Measurements from ENCODE around the gene MELTF.

MELTF gene

DNA sequence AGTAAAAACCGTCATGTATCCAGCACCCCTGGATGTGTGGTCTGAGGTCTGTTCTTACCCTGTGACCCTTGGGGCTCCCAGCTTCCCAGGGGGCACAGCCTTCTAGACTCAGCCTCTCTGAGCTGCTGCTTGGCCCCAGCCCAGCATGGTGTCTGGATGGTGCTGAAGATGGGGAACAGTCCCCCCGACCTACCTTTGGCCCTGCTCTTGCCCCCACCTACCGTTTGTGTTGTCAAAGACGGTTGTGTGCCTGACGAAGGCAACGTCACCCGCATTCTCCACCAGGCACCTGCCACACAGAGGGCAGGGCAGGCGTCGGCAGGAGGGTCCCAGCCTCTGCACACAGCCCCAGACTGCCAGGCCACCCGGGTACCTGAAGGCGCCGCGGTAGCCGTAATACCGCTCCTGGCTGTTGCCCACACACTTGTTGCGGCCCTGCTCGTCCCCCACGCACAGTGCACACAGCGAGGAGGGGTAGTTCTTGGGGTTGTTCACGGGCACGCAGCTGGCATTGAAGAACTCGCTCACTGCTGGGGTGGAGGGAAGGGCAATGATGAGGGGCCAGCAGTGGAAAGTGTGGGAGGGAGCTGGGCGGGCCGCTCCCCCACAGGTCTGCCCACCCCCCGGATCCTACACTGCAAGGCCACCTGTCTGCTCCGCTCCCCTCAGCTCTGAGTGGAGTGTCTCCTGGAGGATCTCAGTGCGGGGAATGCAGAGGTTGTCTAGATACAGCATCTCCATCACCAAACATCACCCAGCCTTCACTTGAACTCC lies 21.0 kb downstream of the MELTF start:
- no peak for DNase-seq

DNA sequence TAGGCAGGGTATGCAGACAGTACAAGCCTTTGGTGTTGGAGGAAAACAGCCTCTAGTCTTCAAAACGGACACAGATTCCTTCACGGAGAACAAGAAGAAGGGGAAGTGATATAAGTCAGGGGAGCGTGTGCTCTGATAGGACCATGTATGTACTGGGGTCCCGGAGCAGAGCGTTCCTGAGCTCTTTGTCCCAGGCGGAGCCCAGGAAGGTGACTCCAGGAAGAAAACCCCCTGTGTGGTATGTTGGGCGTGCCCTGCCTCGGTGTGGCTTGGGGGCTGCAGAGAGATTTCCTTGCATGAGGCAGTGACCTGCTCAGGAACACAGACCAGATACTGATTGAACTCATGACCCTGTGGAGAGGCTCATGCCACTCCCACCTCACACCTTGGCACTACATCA lies 21.7 kb downstream of the MELTF start:
- no peak for DNase-seq

DNA sequence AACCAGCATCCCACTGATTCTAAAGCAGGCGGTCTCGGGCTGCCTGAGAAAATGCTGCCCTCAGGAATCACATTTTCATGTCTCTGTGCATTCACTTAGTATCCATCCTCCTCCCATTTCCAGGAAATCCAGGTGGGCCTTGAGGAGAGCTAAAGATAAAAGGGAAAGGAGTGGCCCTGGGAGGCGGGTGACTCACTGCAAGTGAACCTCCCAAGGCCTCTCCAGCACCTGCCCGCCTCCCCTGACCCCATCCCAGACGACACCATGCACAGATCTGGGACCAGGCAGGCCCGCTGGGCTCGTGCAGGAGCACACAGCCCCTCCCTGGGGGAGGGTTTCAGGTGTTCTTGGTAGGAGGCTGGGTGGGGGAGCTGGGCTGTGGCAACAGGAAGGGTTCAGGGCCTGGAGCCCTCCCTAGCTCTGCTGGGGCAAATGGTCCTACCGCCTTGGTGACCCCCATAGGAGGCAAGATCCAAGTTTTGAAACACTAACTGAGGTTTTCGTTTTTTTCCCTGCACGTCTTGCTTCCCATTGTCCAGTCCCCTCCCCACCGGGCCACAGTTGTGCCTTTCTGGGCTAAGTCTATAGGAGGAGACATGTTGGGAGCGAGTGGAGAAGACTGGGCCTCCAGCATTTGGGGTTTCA lies 22.2 kb downstream of the MELTF start:
- no peak for DNase-seq

DNA sequence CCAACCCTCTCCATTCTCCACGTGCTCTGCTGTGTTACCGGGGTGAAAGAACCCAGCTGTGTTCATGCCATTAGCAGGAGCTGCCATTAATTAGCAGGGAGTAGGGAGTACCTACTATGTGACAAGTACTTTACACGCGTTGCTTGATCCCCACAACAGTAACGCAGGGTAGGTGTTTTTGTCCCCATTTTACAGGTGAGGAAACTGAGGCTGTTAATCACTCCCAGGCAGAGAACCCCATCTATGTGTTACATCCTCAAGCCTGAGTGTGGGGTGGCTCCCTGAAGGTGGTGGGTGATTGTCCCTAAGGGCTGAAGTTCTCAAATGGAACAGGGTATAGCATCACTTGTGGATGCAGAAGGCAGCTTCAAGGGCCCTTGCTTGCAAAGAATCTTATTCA lies 22.8 kb downstream of the MELTF start:
- no peak for DNase-seq

DNA sequence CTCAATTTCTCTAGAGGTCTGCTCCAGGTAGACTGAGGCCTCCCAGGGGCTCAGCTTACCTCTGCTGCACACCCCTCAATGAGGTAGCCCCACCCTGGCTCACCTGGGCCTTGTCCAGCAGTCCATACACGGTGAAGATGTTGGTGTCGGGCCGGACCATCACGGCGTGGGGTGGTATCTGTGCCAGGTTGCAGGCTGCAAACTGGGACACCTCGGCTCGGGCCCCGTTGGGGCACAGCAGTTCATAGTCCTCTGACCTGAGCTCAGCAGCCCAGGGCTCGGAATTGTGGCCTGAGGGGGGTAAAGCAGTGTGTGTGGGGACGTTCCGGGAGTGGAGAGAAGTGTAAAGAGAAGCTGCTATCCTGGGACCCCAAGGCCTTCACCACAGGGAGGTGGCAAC lies 23.2 kb downstream of the MELTF start:
- no peak for DNase-seq

DNA sequence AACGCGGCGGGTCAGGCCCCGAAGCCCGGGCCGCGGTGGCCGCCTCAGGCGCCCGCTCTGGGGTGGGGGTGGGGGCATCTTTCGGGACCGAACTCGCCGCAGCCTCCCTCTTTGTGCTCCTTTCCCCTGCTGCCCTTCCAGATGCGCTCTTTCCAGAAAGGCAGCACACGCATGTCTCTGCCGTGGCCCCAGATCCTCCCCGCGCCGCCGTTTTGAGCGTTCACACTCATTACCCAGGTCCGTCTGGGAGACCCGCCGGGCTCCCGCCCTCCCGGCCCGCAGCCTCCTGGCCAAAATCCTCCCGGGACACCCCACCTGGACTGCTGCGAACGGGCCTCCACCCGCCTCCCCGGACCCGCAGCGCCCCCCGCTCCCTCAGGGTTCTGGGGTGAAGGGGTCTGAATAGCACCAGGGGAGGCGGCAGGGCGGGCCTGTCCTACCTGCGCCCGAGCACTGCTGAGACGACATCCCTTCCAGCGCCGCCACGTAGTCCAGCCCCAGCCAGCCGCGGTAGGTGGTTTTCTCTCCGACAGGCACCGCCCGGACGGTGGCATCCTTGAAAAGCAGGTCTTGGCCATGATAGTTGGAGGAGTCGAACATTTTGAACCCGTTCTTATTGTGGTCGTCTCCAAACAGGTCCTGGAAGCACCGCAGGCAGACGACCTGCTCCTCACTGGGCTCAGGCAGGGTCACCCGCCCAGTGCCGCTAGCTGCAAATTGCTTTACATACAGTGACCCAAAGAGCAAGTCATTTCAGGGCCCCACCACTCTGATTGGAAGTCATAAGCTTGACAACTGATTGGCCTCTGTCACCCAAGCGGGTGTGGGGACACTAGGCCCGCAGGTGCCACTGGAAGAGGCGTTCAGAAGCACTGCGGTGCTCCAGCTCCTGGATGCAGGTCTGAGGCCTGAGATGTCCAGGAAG lies 25.9 kb downstream of the MELTF start:
- DNase-seq: no peak

DNA sequence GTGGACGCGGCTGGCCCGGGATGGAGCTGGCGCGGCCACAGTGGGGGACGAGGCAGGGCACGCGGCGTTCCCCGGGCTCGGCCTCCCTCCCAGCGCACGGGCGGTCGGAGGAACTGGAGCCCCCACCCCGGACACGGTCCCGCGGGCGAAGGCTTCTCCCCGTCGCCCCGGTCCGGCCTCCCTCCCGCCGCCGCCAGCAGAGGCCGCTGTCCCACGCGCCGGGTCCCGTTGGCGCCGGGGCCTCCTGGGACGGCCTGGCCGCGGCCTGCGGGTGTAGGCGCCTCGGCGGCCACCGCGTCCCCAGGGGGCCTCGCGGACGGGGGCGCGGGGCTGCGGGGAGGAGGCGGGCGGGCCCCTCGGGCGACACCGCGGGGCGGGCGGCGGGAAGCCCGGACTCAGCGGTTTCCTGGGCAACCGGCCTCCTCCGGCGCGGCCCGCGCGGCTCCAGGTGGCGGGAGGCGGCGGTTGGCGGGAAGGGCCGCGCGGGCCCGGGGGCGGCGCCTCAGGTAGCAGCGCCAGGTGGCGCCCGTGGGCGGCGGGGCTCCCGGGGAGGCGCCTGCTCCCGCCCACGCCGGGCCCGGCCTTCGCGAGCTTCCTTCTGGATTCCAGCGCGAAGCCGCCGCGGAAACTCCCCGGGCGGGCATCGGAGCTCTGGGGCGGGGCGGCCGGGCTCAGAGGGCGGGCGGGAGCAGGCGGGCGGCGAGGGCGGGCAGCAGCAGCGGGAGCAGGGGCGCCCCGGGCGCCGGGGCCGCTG lies 26.7 kb downstream of the MELTF start:
- peak; percentile 66 for DNase-seq

DNA sequence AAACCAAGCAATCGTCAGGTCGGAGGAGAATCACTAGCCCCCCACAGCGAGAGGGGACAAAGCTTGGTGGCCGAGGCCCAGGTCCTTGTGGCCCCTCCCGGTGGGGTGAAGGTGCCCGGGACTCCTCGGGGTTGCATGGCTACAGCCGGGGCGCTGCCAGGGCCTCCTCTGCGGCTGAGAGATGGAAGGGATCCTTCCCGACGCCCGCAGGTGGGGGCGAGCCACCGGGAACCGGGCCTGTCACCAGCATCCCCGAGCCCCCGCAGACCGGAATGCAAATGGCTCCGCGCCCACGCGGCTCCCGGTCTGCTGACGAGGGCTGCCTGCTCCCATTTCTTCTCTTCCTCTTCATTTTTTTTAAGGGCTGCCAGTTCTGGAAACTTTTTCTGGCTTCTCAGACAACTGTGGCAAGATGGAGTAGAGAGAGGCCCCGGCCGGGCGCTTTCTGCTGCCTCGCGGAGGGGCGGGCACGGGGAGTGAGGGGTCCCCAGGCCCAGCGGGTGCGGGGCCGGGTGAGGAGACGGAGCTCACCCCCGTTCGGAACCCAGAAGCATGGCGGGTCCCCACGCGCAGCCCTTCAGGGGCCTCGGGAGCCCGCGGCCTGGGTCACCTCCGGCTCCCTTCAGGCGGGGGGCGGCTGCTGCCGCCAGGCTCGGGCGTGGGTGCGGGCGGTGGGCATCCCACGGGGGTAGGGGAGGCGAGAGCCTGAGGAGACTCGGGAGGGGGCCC lies 27.5 kb downstream of the MELTF start:
- DNase-seq: no peak

DNA sequence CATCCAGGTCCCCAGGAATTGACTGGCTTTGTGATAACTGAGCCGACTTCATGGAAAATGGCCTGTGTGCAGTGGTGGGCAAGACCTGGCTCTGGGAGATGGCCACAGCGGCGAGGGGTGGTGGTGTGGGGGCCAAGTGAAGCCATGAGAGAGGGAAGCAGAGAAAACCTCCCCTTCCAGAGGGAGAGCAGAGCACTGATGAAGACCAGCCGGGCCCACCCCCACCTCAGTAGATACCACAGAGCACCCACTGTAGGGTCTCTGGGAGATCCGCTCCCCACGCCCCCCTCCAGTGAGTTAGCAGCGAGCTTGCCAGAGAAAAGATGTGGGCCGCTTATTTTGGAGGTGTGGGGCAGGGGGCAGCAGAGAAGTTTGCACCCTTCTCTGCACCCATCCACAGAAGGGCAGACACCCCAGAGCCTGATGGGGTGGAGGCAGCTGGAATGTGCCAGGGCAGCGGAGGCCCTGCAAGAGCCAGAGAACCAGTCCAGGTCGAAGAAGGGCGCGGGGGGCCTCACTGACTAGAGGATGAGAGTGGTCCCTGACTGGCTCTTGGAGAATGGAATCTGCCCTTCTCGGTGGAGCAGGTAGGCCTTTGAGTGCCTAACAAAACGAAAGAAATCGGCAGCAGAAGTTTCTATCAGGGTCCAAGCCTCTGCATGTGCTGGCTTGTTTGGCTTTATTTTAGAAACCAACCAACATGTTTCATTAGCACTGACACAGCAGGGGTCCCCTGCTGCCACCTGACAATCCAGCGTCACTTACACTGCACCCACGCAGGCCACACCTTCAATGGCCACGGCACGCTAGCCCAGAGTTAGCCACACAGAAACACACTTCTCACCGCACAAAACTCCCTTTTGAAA lies 28.3 kb downstream of the MELTF start:
- DNase-seq: no peak

DNA sequence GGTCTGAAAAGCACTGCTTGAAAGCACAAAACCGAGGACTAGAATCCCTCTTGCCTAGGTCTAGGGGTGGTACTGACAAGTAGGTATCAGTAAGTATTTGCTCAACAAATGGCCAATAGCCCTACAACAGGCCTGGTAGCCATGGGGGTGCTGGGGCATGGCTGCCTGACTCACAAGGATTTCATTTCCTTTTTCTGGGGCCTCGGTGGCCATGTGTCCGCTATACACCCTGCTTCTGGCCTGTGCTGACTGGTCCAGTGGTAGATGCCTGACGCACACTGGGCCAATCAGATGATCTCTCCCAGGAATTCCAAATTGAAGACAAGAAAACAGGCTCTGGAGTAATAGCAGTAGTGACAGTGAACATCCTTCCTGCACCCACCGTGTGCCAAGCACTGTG lies 29.4 kb downstream of the MELTF start:
- no peak for DNase-seq

DNA sequence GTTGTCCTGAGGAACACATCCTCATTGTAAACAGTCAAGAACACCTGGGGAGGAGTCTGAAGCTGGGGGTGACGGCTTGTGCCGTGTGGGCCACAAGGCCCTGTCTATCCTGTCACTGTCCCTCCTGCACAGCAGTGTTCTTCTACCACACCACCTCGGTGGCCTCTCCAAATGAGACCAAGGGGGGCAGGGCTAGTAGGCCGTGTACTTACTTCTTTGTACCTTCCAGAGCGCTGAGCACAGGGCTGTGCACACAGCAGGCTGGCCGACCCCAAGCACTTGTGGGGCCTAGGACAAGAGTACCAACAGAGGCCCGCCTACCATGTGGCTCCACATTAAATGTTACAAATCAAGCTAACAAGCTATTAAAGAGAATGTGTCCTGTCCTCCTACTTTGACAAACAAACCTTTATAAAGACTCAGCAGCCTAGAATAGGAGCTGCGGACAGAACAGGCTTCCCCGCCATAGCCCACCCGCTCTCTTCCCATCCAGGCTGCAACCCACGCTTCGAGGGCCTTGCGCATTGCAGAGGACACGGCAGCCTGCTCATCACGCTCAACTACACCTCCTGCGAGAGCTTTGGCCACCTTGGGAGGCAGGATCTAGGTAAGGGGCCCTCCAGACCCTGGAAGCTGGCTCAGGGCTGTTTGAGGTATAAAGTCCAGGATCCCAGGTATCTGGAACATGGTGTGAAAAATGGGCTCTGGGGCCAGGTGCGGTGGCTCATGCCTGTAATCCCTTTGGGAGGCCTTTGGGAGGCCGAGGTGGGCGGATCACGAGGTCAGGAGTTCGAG lies 30.5 kb downstream of the MELTF start:
- DNase-seq: no peak

DNA sequence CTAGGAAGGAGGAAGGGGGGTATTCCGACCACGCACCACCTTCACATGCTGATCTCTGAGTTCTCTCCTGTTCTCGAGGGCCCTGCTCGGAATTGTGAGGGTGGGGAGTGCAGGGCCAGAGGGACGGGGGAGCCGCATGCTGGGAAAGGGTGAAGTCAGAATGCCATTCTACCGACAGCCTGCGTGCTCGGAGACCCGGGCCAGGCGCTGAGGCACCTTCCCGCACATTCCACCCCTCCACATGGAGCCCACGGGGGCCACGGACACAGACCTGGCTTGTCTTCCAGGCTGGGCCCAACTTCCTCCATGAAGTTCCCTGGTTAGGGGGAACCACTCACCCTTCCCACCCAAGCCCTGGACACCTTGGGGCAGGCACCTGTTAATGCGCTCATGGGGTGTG lies 32.3 kb downstream of the MELTF start:
- DNase-seq: no peak

DNA sequence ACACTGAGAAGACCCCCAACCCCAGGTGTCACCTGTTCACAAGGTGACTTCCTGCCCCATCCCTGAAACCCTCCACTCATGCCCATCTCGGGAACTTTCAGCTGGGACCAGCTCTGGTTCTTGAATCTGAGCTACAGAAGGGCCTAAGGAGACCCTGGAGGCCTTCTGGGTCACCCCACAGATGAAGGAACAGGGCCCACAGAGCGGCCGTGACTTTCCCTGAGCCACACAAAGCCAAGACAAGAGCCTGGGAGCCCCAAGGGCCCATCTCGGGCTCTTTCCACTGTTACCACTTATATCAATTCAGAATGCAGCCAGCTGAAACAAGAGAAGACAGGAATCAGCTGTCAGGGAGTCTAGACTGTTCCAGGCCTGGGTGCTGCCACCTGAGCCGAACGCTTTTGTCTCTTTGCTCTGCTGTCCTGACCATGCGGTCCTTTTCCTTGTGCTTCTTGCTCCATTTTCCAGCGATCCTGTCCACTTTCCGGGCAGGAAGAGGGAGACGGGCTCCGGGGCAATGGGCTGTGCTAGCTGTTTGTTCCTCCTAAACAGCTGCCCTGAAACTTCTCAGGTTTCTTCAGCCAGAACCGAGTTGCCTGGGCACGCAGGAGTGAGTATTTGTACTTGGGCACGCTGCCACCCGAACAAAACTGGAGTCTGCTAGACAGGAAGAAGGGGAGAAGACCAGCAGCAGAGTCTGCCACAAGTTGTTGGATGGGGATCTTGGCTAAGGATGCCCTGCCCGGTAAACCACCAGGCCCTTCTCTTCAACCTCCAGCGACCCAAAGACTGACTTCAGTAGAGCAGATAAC lies 33.0 kb downstream of the MELTF start:
- DNase-seq: no peak

DNA sequence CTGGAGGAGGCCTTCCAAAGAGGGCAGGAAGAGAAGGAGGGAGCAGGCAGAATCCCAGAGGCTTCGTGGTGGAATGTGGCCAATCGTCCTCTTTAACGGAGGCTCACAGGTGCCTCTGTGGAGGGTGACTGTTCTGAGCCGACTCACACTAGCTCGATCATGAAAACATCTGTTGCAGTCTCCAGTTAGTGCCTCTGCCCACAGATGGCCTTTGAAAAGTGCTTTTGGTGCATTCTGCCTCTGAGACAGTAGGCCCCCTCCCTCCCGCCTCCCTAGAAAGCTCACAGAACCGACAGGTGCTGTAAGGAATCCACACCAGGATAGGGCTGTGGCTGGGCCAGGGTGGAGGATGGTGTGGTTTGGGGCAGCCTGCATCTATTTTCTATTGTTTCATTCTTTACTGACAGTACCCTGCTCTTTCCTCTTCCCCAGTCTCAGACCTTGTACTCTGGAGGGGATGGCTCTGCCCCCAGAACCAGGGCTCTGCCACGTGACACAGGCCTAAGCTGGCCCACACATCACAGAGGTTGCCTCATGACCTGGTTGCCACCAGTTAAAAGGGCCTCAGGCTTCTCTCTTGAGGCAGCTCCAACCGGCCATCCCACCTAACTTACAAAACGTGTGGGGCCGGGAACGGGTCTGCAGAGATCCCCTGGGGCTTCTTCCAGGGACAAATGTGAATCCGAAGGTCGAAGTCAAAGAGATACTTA lies 33.8 kb downstream of the MELTF start:
- DNase-seq: no peak

DNA sequence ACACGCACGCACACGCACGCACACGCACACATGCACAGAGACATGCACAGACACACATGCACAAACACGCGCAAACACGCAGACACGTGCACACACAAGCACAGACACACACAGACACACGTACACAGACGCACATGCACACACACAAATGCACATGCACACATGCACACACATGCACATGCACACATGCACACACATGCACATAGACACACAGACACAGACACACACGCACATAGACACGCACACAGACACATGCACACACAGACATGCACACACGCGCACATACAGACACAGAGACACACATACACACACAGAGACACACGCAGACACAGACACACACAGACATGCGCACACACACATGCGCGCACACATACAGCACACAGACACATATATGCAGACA lies 34.6 kb downstream of the MELTF start:
- no peak for DNase-seq

DNA sequence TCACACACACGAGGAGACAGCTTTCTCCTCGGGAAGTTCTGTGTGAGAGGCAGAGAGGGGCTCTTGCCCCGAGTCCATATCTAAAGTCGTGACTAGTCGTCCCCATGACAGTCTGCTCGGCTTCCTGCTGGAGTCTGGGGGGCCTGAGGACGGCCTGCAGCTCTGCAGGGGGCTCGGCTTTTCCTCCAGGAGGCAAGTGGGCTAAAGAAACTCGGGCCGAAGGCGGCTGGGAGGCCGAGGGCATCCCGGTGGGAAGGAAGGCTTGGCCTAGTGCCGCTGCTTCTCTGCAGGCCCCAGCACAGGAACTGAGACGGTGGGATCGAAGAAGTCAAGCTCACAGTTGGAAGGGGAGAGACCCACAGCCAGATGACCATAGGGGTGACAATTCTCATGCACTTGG lies 35.6 kb downstream of the MELTF start:
- no peak for DNase-seq

DNA sequence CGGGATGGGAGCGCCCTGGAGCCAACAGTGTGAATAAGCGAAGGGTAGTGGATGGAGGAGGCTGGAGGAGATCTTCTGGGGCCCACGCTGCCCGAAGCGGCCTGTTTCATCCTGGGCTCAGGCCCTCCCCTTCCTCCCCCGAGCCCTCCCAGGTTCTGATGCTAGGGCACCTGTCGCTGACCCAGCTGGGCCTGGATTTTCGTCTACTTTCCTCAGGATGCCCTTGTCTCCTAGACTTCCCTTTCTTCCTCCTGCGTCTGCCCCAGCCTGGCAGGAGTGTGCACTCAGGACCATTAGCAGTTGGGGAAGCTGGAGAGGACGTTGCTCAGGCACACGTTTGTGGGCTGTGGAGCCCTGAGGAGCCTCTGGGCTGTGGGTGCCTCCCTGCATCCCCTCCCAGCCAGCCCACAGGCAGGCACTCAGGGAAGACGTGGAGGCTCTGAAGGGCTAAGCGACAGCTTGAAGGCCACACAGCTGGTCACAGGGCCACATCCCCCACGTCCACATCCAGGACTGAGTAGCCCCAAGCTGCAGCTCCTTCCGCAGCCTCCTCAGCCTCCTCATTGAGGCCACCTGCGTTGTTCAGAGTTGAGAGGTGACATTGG lies 37.1 kb downstream of the MELTF start:
- no peak for DNase-seq
